HepG2 (cell line): Measurements from ENCODE around the gene CDC14B. TPM values are rescaled to one million over a fixed set of nuclear protein-coding genes. Genes with fewer than 3 reads are reported as not detected.
A peak's percentile ranks its signal among the peaks of the same experiment; 100 is the strongest.

Source experiments
- ATF7-NPFF ChIP-seq: sonication (generic); formaldehyde crosslinking; IDR thresholded peaks from 2 replicates; pipeline ENCODE4 v1.8.1; 2023; ENCODE audit warnings: mild to moderate bottlenecking, low read depth, missing genetic modification reagents, moderate library complexity
- ETV6 ChIP-seq: sonication (generic); formaldehyde crosslinking; conservative IDR thresholded peaks from 2 replicates; pipeline ENCODE4 v1.4.0; 2020; ENCODE audit warnings: missing genetic modification reagents
- IKZF1 ChIP-seq: fragments of 450-650 bp; IDR thresholded peaks from 2 replicates; pipeline ENCODE4 v1.7.1; 2016
- KDM5A ChIP-seq: fragments of 200-600 bp; sonication (generic); IDR thresholded peaks from 2 replicates; pipeline ENCODE4 v1.7.0; 2018; ENCODE audit warnings: antibody characterized with exemption, mild to moderate bottlenecking, low read length, borderline replicate concordance
- KLF16 ChIP-seq, 2 experiments: sonication (generic) in 1 of 2; formaldehyde crosslinking in 1 of 2; IDR thresholded peaks; 2 replicates each; pipeline versions ENCODE4 v1.6.1 to v1.8.0; 2016 to 2023; ENCODE audit warnings: missing genetic modification reagents in 2 of 2, missing compliant biosample characterization in 1 of 2
- NONO ChIP-seq, 2 experiments: fragments of 450-650 bp in 1 of 2; sonication (generic) in 1 of 2; formaldehyde crosslinking in 1 of 2; IDR thresholded peaks in 1 of 2; conservative IDR thresholded peaks in 1 of 2; 2 replicates each; pipeline versions ENCODE4 v1.6.1 to v1.8.0; 2017 to 2022; ENCODE audit warnings: mild to moderate bottlenecking in 1 of 2, missing genetic modification reagents in 1 of 2, moderate library complexity in 1 of 2
- RFX1 ChIP-seq: fragments of 450-650 bp; IDR thresholded peaks from 2 replicates; pipeline ENCODE4 v1.6.1; 2017
- SP2 ChIP-seq: sonication (generic); formaldehyde crosslinking; IDR thresholded peaks from 2 replicates; pipeline ENCODE4 v1.5.1; 2020; ENCODE audit warnings: mild to moderate bottlenecking, missing genetic modification reagents
- ZFX ChIP-seq: sonication (generic); formaldehyde crosslinking; IDR thresholded peaks from 2 replicates; pipeline ENCODE4 v1.4.0; 2020; ENCODE audit warnings: mild to moderate bottlenecking, low read depth, missing genetic modification reagents, moderate library complexity
- ZNF672 ChIP-seq: sonication (generic); formaldehyde crosslinking; IDR thresholded peaks from 2 replicates; pipeline ENCODE4 v1.8.1; 2022; ENCODE audit warnings: missing genetic modification reagents
- ZNF773 ChIP-seq: sonication (generic); formaldehyde crosslinking; IDR thresholded peaks from 2 replicates; pipeline ENCODE4 v1.4.0; 2020; ENCODE audit warnings: missing genetic modification reagents, borderline replicate concordance
- polyA plus RNA-seq, 8 experiments: library from polyadenylated mRNA; depleted of rRNA in 3 of 8; stranded (reverse) in 7 of 8; unstranded in 1 of 8; fragments of >200 nt; fragmentation: Illumina TruSeq in 4 of 8; extraction: Trizol in 4 of 8; gene quantifications; 2 replicates each; pipeline versions ENCODE4 v1.2.1 to v1.2.3, GENCODE V29; 2011 to 2016; ENCODE audit warnings: low read depth in 4 of 8, missing spikeins in 1 of 8, mixed read lengths in 1 of 8; ENCODE audit not compliant: insufficient read depth in 1 of 8
- total RNA-seq, 5 experiments: library from RNA; depleted of rRNA; stranded (reverse); fragments of >200 nt; fragmentation: Illumina TruSeq; extraction: Trizol; gene quantifications; 2 replicates each; pipeline ENCODE4 v1.2.3, GENCODE V29; 2016; ENCODE audit warnings: low read depth in 1 of 5
- TF ChIP-seq, protein P1 (sequence below): sonication (generic); formaldehyde crosslinking; IDR thresholded peaks from 2 replicates; pipeline ENCODE4 v1.4.0; 2020; ENCODE audit warnings: mild to moderate bottlenecking, missing genetic modification reagents
- TF ChIP-seq, protein P2 (sequence below): sonication (generic); formaldehyde crosslinking; IDR thresholded peaks from 2 replicates; pipeline ENCODE4 v1.8.0; 2022; ENCODE audit warnings: mild to moderate bottlenecking, missing genetic modification reagents; ENCODE audit not compliant: insufficient replicate concordance
- TF ChIP-seq, protein P3 (sequence below): IDR thresholded peaks from 2 replicates; pipeline ENCODE4 v1.6.1; 2016; ENCODE audit warnings: low read depth, missing genetic modification reagents, missing compliant biosample characterization

The CDC14B gene
- total and polyA plus RNA-seq, 2 of the 13 experiments (the other 11 are each of a cell fraction or from before 2014, with no cell fraction given), result 25.8 to 33.3 TPM

DNA sequence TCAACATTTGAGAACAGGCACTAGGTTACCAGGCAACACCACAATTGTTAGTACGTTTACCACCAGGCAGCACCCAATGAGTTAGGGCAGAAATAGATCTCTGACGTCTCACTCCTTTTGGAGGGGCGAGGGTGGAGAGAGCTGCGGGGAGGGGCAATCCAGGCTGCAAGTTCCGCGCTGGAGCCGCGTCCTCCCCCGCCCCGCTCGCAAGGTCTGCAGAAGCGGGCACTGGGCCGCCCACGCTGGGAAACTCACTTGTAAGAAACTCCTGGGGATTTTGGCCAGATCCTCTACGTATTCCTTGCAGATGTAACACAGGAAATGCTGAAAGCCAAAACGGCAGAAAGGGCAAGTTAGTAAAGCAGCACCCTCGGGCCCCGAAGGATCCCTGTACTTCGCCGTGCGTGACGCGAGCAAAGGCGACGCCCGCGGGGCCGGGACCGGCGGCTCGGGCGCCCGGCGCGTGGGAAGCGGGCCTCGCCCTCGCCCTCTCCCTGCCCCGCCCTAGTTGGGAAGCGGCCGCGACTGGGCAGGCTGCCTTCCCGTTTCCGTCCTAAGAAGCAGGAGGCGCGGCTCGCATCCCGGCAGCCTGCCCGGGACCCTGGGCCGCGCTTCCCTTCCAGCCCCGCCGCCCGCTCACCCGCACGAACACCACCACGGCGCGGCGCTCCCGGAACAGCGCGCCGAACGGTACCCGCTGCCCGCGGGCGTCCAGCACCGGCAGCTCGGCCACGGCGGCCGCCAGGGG, 35.0 kb upstream of the CDC14B start (continued):
- TF ChIP-seq, protein P1, sequence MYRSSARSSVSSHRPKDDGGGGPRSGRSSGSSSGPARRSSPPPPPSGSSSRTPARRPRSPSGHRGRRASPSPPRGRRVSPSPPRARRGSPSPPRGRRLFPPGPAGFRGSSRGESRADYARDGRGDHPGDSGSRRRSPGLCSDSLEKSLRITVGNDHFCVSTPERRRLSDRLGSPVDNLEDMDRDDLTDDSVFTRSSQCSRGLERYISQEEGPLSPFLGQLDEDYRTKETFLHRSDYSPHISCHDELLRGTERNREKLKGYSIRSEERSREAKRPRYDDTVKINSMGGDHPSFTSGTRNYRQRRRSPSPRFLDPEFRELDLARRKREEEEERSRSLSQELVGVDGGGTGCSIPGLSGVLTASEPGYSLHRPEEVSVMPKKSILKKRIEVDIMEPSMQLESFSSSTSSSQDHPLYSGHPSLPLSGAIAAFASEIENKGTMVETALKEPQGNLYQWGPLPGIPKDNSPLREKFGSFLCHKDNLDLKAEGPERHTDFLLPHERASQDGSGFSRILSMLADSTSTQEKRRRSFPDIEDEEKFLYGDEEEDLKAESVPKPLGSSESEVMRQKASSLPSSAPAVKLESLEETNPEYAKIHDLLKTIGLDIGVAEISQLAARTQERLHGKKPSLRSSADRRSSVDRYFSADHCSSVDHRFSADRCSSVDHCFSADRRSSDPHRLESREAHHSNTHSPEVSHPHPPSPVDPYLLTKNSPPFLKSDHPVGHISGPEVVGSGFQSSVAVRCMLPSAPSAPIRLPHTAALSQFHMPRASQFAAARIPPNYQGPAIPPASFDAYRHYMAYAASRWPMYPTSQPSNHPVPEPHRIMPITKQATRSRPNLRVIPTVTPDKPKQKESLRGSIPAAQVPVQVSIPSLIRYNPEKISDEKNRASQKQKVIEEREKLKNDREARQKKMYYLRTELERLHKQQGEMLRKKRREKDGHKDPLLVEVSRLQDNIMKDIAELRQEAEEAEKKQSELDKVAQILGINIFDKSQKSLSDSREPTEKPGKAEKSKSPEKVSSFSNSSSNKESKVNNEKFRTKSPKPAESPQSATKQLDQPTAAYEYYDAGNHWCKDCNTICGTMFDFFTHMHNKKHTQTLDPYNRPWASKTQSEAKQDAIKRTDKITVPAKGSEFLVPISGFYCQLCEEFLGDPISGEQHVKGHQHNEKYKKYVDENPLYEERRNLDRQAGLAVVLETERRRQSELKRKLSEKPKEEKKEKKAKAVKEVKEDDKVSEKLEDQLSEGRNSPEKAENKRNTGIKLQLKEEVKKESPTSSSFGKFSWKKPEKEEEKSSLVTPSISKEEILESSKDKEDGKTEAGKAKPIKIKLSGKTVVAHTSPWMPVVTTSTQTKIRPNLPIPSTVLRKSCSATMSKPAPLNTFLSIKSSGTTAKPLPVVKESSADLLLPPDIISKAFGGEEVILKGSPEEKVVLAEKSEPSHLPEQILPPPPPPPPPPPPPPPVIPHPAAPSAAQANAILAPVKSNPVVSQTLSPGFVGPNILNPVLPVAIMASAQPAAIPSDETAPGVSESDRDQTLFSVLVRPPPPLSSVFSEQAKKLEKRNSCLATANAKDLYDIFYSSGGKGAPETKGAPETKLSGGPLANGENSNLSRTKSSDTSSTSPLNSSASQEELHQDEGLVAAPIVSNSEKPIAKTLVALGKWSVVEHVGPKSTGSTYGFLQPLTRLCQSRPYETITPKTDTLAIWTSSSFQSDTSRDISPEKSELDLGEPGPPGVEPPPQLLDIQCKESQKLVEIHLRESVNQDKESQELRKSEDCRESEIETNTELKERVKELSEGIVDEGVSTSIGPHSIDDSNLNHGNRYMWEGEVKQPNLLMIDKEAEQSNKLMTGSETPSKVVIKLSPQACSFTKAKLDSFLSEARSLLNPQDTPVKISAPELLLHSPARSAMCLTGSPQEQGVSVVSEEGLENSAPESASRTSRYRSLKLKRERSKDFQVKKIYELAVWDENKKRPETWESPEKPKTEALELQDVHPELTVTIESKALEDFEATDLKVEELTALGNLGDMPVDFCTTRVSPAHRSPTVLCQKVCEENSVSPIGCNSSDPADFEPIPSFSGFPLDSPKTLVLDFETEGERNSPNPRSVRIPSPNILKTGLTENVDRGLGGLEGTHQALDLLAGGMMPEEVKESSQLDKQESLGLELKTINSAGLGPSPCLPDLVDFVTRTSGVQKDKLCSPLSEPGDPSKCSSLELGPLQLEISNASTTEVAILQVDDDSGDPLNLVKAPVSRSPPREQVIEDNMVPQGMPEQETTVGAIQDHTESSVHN (CRISPR knock-in tag), result no peak
- TF ChIP-seq, protein P2, sequence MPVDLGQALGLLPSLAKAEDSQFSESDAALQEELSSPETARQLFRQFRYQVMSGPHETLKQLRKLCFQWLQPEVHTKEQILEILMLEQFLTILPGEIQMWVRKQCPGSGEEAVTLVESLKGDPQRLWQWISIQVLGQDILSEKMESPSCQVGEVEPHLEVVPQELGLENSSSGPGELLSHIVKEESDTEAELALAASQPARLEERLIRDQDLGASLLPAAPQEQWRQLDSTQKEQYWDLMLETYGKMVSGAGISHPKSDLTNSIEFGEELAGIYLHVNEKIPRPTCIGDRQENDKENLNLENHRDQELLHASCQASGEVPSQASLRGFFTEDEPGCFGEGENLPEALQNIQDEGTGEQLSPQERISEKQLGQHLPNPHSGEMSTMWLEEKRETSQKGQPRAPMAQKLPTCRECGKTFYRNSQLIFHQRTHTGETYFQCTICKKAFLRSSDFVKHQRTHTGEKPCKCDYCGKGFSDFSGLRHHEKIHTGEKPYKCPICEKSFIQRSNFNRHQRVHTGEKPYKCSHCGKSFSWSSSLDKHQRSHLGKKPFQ, result no peak
- no peak for TF ChIP-seq NONO (IDR thresholded peaks at IDR 0.05)
- TF ChIP-seq NONO (CRISPR knock-in tag; conservative IDR thresholded peaks at IDR 0.05), result no peak
- no peak for TF ChIP-seq IKZF1
- TF ChIP-seq ZFX (CRISPR knock-in tag), result peak; percentile 72
- TF ChIP-seq ETV6 (CRISPR knock-in tag), result no peak
- no peak for TF ChIP-seq ZNF672 (CRISPR knock-in tag)
- no peak for TF ChIP-seq KDM5A
- no peak for TF ChIP-seq ZNF773
- no peak for TF ChIP-seq SP2 (CRISPR knock-in tag)
- no peak for TF ChIP-seq KLF16 (CRISPR knock-in tag; IDR thresholded peaks at IDR 0.05)
- no peak for TF ChIP-seq ATF7-NPFF (CRISPR knock-in tag)
- peak; percentile 33; the same call in 1 of the 2 replicates for TF ChIP-seq RFX1
- TF ChIP-seq, protein P3, sequence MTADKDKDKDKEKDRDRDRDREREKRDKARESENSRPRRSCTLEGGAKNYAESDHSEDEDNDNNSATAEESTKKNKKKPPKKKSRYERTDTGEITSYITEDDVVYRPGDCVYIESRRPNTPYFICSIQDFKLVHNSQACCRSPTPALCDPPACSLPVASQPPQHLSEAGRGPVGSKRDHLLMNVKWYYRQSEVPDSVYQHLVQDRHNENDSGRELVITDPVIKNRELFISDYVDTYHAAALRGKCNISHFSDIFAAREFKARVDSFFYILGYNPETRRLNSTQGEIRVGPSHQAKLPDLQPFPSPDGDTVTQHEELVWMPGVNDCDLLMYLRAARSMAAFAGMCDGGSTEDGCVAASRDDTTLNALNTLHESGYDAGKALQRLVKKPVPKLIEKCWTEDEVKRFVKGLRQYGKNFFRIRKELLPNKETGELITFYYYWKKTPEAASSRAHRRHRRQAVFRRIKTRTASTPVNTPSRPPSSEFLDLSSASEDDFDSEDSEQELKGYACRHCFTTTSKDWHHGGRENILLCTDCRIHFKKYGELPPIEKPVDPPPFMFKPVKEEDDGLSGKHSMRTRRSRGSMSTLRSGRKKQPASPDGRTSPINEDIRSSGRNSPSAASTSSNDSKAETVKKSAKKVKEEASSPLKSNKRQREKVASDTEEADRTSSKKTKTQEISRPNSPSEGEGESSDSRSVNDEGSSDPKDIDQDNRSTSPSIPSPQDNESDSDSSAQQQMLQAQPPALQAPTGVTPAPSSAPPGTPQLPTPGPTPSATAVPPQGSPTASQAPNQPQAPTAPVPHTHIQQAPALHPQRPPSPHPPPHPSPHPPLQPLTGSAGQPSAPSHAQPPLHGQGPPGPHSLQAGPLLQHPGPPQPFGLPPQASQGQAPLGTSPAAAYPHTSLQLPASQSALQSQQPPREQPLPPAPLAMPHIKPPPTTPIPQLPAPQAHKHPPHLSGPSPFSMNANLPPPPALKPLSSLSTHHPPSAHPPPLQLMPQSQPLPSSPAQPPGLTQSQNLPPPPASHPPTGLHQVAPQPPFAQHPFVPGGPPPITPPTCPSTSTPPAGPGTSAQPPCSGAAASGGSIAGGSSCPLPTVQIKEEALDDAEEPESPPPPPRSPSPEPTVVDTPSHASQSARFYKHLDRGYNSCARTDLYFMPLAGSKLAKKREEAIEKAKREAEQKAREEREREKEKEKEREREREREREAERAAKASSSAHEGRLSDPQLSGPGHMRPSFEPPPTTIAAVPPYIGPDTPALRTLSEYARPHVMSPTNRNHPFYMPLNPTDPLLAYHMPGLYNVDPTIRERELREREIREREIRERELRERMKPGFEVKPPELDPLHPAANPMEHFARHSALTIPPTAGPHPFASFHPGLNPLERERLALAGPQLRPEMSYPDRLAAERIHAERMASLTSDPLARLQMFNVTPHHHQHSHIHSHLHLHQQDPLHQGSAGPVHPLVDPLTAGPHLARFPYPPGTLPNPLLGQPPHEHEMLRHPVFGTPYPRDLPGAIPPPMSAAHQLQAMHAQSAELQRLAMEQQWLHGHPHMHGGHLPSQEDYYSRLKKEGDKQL, result no peak
